ENCODE results near the gene TNS1. TPM values are rescaled to one million over a fixed set of nuclear protein-coding genes. Genes with fewer than 3 reads are reported as not detected.
"Not testable (repeated sequence)": the region's sequence is repeated elsewhere in the genome, so short reads cannot be mapped to it uniquely, and the experiment has no call there.

Gene TNS1
- total and polyA plus RNA-seq, 2 experiments from 2014 or later: 81.6 to 99.3 TPM

DNA sequence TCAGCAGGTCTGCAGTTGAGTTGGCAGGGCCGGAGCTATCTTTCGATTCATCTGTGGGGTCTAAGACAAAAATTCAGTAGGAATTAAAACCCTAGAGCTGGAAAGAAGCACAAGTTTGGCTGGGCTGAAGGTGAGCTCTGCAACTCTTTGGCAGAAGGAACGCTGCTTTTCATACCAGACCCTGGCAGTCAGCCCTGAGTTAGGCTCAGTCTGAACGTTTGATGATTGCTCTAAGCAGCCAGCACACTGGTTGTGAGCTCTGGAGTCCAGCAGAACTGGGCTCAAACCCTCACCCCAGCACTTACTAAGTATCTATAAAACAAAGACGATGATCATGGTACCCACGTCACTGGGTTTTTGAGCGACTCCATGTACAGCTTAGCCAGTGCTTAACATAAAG lies 192.5 kb downstream of the TNS1 start:
- in situ Hi-C loops (cut with MboI): no loop called here
- Histone ChIP-seq H3K27me3 (replicated peaks; ENCODE audit: insufficient read depth) (no peaks in the 10 kb centered on the region), H4K20me1 (ENCODE audit: insufficient read depth) (no peaks in the 10 kb centered on the region; the same call in 1 of the 2 replicates), H3K27ac (no peak overlapping the region), H2AFZ (no peak overlapping the region), H3K9ac (no peak overlapping the region), H3K4me2 (ENCODE audit: unreplicated experiment) (no peak overlapping the region), H3K36me3 (ENCODE audit: low read depth) (peaks cover 60% of the 10 kb centered on the region), H3F3A (ENCODE audit: insufficient read depth) (peaks cover 59% of the 10 kb centered on the region), H3K9me2 (ENCODE audit: insufficient read depth) (no peaks in the 10 kb centered on the region), H3K4me3 (no peak overlapping the region), H3K9me3 (ENCODE audit: low read depth) (no peaks in the 10 kb centered on the region), H3K79me2 (ENCODE audit: insufficient read depth) (peaks cover 9% of the 10 kb centered on the region), H3K4me1 (ENCODE audit: insufficient read depth) (no peaks in the 10 kb centered on the region)
- no peak for DNase-seq
- no peak for TF ChIP-seq EZH2 (IDR thresholded peaks at IDR 0.05; ENCODE audit: insufficient read depth, poor library complexity, severe bottlenecking)
- TF ChIP-seq EZH2phosphoT487 (IDR thresholded peaks at IDR 0.05; ENCODE audit: insufficient read depth, low read depth): no peak
- WGBS, 2 experiments (ENCODE audit: low coverage in 1 of 2, low lambda C conversion rate in 2 of 2, missing lambda C conversion rate in 2 of 2): 63 to 65% methylated on average over 7 of the region's 7 CpGs

DNA sequence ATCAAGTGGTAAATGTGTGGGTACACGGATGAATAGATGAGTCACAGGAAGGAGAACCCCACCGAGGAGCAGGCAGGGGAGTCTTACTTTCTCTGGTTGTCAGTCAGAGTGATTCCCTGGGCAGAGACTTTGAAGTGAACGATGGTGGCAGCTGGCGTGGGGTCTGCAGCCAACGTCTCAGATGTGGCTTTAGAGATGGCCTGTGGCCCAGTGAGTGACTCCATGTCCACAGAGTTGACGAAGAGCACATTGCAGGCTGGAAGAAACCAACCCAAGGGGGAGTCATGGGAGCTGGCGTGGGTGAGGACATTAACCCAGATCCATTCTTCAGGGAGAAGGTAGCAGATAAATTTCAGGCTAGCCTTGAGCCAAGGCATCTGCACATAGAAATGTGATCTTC lies 193.1 kb downstream of the TNS1 start:
- Histone ChIP-seq H3K9ac (no peak overlapping the region), H3F3A (ENCODE audit: insufficient read depth) (peaks cover 56% of the 10 kb centered on the region), H3K36me3 (ENCODE audit: low read depth) (peaks cover 55% of the 10 kb centered on the region), H3K4me1 (ENCODE audit: insufficient read depth) (no peaks in the 10 kb centered on the region), H4K20me1 (ENCODE audit: insufficient read depth) (no peaks in the 10 kb centered on the region; the same call in 1 of the 2 replicates), H2AFZ (no peak overlapping the region), H3K27ac (no peak overlapping the region), H3K4me3 (no peak overlapping the region), H3K79me2 (ENCODE audit: insufficient read depth) (peaks cover 5% of the 10 kb centered on the region; the same call in 1 of the 2 replicates), H3K9me2 (ENCODE audit: insufficient read depth) (no peaks in the 10 kb centered on the region), H3K27me3 (replicated peaks; ENCODE audit: insufficient read depth) (no peaks in the 10 kb centered on the region), H3K4me2 (ENCODE audit: unreplicated experiment) (no peak overlapping the region), H3K9me3 (ENCODE audit: low read depth) (no peaks in the 10 kb centered on the region)
- 63 to 73% methylated on average over 7 of the region's 7 CpGs for WGBS, 2 experiments (ENCODE audit: low coverage in 1 of 2, low lambda C conversion rate in 2 of 2, missing lambda C conversion rate in 2 of 2)
- in situ Hi-C loops (cut with MboI): no loop called here
- TF ChIP-seq EZH2 (IDR thresholded peaks at IDR 0.05; ENCODE audit: insufficient read depth, poor library complexity, severe bottlenecking) (no peak), EZH2phosphoT487 (IDR thresholded peaks at IDR 0.05; ENCODE audit: insufficient read depth, low read depth) (no peak)
- DNase-seq: no peak

DNA sequence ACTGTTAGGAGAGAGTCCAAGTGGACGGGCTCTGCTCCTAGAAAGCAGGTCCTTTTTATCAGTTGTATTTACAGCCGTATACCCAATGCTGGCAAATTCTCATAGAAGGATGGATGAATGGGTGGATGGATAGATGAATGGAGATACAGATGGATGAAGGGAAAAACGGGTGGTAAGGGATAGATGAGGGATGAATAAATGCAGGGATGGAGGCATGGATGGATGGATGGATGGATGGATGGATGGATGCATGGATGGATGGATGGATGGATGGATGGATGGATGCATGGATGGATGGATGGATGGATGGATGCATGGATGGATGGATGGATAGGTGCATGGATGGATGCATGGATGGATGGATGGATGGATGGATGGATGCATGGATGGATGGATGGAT lies 193.8 kb downstream of the TNS1 start:
- in situ Hi-C loops (cut with MboI); H3K4me3 ChIP-seq; H3K9me3 ChIP-seq (ENCODE audit: low read depth); H3K4me1 ChIP-seq (ENCODE audit: insufficient read depth); H3K4me2 ChIP-seq (ENCODE audit: unreplicated experiment); H3K79me2 ChIP-seq (ENCODE audit: insufficient read depth); H3K27me3 ChIP-seq (replicated peaks; ENCODE audit: insufficient read depth); DNase-seq; H3K9me2 ChIP-seq (ENCODE audit: insufficient read depth); H4K20me1 ChIP-seq (ENCODE audit: insufficient read depth); H3K9ac ChIP-seq; H3K27ac ChIP-seq; H2AFZ ChIP-seq: not testable (repeated sequence)
- Histone ChIP-seq H3K36me3 (ENCODE audit: low read depth) (peaks cover 48% of the 10 kb centered on the region), H3F3A (ENCODE audit: insufficient read depth) (peaks cover 57% of the 10 kb centered on the region)
- 51 to 64% methylated on average over 3 of the region's 3 CpGs for WGBS, 2 experiments (ENCODE audit: low coverage in 1 of 2, low lambda C conversion rate in 2 of 2, missing lambda C conversion rate in 2 of 2)

DNA sequence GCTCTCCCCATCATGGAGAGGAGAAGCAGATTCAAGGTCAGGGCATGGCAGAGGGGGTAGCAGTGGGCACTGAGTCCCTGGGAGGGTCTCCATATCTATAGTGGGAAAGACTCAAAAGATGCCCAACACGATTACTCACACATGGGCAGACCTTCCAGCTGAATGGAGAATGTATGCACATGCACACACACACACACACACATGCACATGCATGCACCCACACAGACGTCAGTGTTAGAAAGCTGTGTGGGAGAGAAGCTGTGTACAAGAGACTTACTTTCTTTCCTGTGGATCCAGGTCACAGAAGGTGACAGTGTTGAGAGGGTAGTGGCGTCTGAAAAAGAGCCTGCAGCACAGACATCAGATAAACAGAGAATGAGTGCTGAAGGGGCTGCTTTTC lies 194.5 kb downstream of the TNS1 start:
- Histone ChIP-seq H2AFZ (no peak overlapping the region), H3K4me1 (ENCODE audit: insufficient read depth) (no peaks in the 10 kb centered on the region), H3K27me3 (replicated peaks; ENCODE audit: insufficient read depth) (no peaks in the 10 kb centered on the region), H4K20me1 (ENCODE audit: insufficient read depth) (no peaks in the 10 kb centered on the region; the same call in 1 of the 2 replicates), H3K79me2 (ENCODE audit: insufficient read depth) (no peaks in the 10 kb centered on the region), H3K27ac (no peak overlapping the region), H3K4me2 (ENCODE audit: unreplicated experiment) (no peak overlapping the region), H3F3A (ENCODE audit: insufficient read depth) (peaks cover 56% of the 10 kb centered on the region), H3K4me3 (no peak overlapping the region), H3K36me3 (ENCODE audit: low read depth) (peaks cover 41% of the 10 kb centered on the region), H3K9me2 (ENCODE audit: insufficient read depth) (no peaks in the 10 kb centered on the region), H3K9ac (no peak overlapping the region), H3K9me3 (ENCODE audit: low read depth) (no peaks in the 10 kb centered on the region)
- TF ChIP-seq EZH2 (IDR thresholded peaks at IDR 0.05; ENCODE audit: insufficient read depth, poor library complexity, severe bottlenecking): no peak
- TF ChIP-seq EZH2phosphoT487 (IDR thresholded peaks at IDR 0.05; ENCODE audit: insufficient read depth, low read depth): no peak
- in situ Hi-C loops (cut with MboI): no loop called here
- DNase-seq: no peak
- 63 to 72% methylated on average over 3 of the region's 3 CpGs for WGBS, 2 experiments (ENCODE audit: low coverage in 1 of 2, low lambda C conversion rate in 2 of 2, missing lambda C conversion rate in 2 of 2)

DNA sequence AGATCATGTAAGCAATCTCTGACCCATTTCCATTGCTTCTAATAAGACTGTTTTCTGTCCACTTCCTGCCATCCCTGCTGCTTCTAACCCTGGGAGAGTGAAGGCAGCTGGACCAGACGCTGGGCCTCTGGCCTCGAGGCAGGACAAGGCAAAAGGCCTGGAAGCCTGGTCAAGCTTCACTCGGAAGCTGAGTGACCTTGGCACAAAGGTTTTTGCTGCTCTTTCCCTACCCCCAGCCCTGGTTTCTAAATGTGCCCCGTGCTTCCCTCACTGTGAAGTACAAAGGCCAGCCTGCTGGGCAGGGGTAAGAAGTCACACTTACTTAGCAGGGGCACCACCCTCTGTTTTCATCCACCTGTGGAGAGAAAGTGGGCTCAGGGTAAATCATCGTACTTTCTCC lies 195.0 kb downstream of the TNS1 start:
- peaks cover 35% of the 10 kb centered on the region for H3K36me3 ChIP-seq (ENCODE audit: low read depth)
- no peak overlapping the region for H3K4me3 ChIP-seq
- no peaks in the 10 kb centered on the region; the same call in 1 of the 2 replicates for H4K20me1 ChIP-seq (ENCODE audit: insufficient read depth)
- no peak overlapping the region for H3K4me2 ChIP-seq (ENCODE audit: unreplicated experiment)
- no peaks in the 10 kb centered on the region for H3K79me2 ChIP-seq (ENCODE audit: insufficient read depth)
- TF ChIP-seq EZH2 (IDR thresholded peaks at IDR 0.05; ENCODE audit: insufficient read depth, poor library complexity, severe bottlenecking) (no peak), EZH2phosphoT487 (IDR thresholded peaks at IDR 0.05; ENCODE audit: insufficient read depth, low read depth) (no peak)
- WGBS, 2 experiments (ENCODE audit: low coverage in 1 of 2, low lambda C conversion rate in 2 of 2, missing lambda C conversion rate in 2 of 2): 77 to 81% methylated on average over 5 of the region's 5 CpGs
- no peak overlapping the region for H3K27ac ChIP-seq
- peaks cover 60% of the 10 kb centered on the region for H3F3A ChIP-seq (ENCODE audit: insufficient read depth)
- H2AFZ ChIP-seq: no peak overlapping the region
- H3K9me2 ChIP-seq (ENCODE audit: insufficient read depth): no peaks in the 10 kb centered on the region
- in situ Hi-C loops (cut with MboI): no loop called here
- H3K9me3 ChIP-seq (ENCODE audit: low read depth): no peaks in the 10 kb centered on the region
- DNase-seq: no peak
- no peaks in the 10 kb centered on the region for H3K27me3 ChIP-seq (replicated peaks; ENCODE audit: insufficient read depth)
- no peak overlapping the region for H3K9ac ChIP-seq
- H3K4me1 ChIP-seq (ENCODE audit: insufficient read depth): no peaks in the 10 kb centered on the region

Measured in GM23248 (cell line).